PC-3 (cell line): ENCODE measurements around the gene NSUN3.

Source experiments
- EZH2phosphoT487 ChIP-seq: fragments of 300-600 bp; sonication (generic); IDR thresholded peaks from 2 replicates; pipeline ENCODE4 v1.6.1; 2018; ENCODE audit warnings: mild to moderate bottlenecking, antibody characterized with exemption, low read length, borderline replicate concordance
- TF ChIP-seq, protein P1 (sequence below): fragments of 300-600 bp; sonication (generic); conservative IDR thresholded peaks from 2 replicates; pipeline ENCODE4 v1.5.1; 2017; ENCODE audit warnings: antibody characterized with exemption, low read depth, mild to moderate bottlenecking, low read length

GRCh38 chr3:94106268-94106667 is 43.4 kb downstream of the NSUN3 start:
- TF ChIP-seq, protein P1, sequence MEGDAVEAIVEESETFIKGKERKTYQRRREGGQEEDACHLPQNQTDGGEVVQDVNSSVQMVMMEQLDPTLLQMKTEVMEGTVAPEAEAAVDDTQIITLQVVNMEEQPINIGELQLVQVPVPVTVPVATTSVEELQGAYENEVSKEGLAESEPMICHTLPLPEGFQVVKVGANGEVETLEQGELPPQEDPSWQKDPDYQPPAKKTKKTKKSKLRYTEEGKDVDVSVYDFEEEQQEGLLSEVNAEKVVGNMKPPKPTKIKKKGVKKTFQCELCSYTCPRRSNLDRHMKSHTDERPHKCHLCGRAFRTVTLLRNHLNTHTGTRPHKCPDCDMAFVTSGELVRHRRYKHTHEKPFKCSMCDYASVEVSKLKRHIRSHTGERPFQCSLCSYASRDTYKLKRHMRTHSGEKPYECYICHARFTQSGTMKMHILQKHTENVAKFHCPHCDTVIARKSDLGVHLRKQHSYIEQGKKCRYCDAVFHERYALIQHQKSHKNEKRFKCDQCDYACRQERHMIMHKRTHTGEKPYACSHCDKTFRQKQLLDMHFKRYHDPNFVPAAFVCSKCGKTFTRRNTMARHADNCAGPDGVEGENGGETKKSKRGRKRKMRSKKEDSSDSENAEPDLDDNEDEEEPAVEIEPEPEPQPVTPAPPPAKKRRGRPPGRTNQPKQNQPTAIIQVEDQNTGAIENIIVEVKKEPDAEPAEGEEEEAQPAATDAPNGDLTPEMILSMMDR: no peak
- no peak for TF ChIP-seq EZH2phosphoT487
